ENCODE data around the gene RBFOX1.

Gene RBFOX1

DNA sequence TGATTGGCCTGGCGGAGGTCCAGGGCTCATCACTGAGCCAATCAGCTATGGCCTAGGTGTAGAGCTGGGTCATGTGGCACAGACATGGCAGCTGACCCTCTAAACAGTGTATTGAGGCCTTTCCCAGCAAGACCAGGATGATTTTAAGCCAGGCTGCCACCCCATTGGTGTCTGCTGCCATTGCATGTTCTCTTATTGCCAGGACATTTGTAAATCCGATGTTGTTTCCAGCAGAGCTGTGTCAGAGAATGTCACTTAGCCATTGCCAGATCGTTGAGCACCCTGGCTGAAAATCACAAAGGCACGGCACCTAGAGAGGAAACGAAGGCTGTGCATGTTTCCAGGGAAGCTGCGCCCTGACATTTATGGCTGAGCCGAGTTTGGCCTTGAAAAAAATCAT lies 33.4 kb downstream of the RBFOX1 start:
- H3K4me3 ChIP-seq (replicated peaks in 1 of 2; ENCODE audit: low read depth in 2 of 2, low read length in 2 of 2): no peak overlapping the region
- TF ChIP-seq, protein P1, sequence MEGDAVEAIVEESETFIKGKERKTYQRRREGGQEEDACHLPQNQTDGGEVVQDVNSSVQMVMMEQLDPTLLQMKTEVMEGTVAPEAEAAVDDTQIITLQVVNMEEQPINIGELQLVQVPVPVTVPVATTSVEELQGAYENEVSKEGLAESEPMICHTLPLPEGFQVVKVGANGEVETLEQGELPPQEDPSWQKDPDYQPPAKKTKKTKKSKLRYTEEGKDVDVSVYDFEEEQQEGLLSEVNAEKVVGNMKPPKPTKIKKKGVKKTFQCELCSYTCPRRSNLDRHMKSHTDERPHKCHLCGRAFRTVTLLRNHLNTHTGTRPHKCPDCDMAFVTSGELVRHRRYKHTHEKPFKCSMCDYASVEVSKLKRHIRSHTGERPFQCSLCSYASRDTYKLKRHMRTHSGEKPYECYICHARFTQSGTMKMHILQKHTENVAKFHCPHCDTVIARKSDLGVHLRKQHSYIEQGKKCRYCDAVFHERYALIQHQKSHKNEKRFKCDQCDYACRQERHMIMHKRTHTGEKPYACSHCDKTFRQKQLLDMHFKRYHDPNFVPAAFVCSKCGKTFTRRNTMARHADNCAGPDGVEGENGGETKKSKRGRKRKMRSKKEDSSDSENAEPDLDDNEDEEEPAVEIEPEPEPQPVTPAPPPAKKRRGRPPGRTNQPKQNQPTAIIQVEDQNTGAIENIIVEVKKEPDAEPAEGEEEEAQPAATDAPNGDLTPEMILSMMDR (IDR thresholded peaks at IDR 0.05; ENCODE audit: low read depth, low read length): no peak
- DNase-seq (ENCODE audit: low read depth in 2 of 2): no peak

- no peak for DNase-seq (ENCODE audit: low read depth in 2 of 2)
- TF ChIP-seq, protein P1 (IDR thresholded peaks at IDR 0.05; ENCODE audit: low read depth, low read length): no peak
- no peak overlapping the region for H3K4me3 ChIP-seq (replicated peaks in 1 of 2; ENCODE audit: low read depth in 2 of 2, low read length in 2 of 2)
These were observed 34.6 kb downstream of the RBFOX1 start for GRCh38 chr16:7366993-7367880.

- no peak overlapping the region for H3K4me3 ChIP-seq (replicated peaks in 1 of 2; ENCODE audit: low read depth in 2 of 2, low read length in 2 of 2)
- TF ChIP-seq, protein P1 (IDR thresholded peaks at IDR 0.05; ENCODE audit: low read depth, low read length): no peak
- no peak for DNase-seq (ENCODE audit: low read depth in 2 of 2)
These were observed 36.6 kb downstream of the RBFOX1 start for GRCh38 chr16:7369204-7369603.

GRCh38 chr16:7372095-7372494 lies 39.5 kb downstream of the RBFOX1 start:
- TF ChIP-seq, protein P1 (IDR thresholded peaks at IDR 0.05; ENCODE audit: low read depth, low read length): no peak
- no peak for DNase-seq (ENCODE audit: low read depth in 2 of 2)
- no peak overlapping the region for H3K4me3 ChIP-seq (replicated peaks in 1 of 2; ENCODE audit: low read depth in 2 of 2, low read length in 2 of 2)

DNA sequence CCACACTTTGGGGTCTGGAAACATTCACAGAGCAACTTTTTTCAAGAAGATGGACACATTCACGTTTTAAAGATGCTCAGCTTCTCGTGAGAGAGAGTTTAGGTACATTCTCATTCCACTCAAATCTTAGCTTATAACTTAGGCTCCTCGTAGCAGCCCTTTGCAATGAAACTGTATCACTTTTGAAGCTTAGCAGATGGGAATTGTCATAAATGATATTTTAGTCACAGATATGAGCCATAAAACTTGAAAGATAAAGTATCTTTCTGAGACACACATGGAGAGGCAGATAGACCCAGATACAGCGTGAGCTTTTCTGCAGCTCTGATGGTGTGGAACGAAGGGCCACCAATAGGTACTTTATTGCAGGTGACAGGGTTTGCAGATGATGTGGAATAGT lies 41.1 kb downstream of the RBFOX1 start:
- no peak overlapping the region for H3K4me3 ChIP-seq (replicated peaks in 1 of 2; ENCODE audit: low read depth in 2 of 2, low read length in 2 of 2)
- no peak for DNase-seq (ENCODE audit: low read depth in 2 of 2)
- TF ChIP-seq, protein P1 (IDR thresholded peaks at IDR 0.05; ENCODE audit: low read depth, low read length): no peak

- H3K4me3 ChIP-seq (replicated peaks in 1 of 2; ENCODE audit: low read depth in 2 of 2, low read length in 2 of 2): no peak overlapping the region
- TF ChIP-seq, protein P1 (IDR thresholded peaks at IDR 0.05; ENCODE audit: low read depth, low read length): no peak
- no peak for DNase-seq (ENCODE audit: low read depth in 2 of 2)
These were observed 42.0 kb downstream of the RBFOX1 start for GRCh38 chr16:7374614-7375174.
